K562 (cell line): ENCODE measurements around the gene CDH16. TPM values are rescaled to one million over a fixed set of nuclear protein-coding genes. Genes with fewer than 3 reads are reported as not detected.

Source experiments
- ARID2 ChIP-seq: fragments of 450-650 bp; IDR thresholded peaks from 2 replicates; pipeline ENCODE4 v1.6.1; 2017; ENCODE audit warnings: antibody characterized with exemption, mild to moderate bottlenecking
- BCL6 ChIP-seq: fragments of 250-450 bp; sonication (Bioruptor Pico); IDR thresholded peaks from 2 replicates; pipeline ENCODE4 v1.4.0; 2020
- BMI1 ChIP-seq: fragments of 150-350 bp; IDR thresholded peaks from 2 replicates; pipeline ENCODE4 v1.6.1; 2014; ENCODE audit warnings: low read length
- BRD4 ChIP-seq: fragments of 200-600 bp; sonication (generic); IDR thresholded peaks from 2 replicates; pipeline ENCODE4 v1.6.1; 2017; ENCODE audit warnings: inconsistent platforms
- CHD1 ChIP-seq: fragments of 200-600 bp; sonication (generic); IDR thresholded peaks from one replicate; pipeline ENCODE4 v1.6.1; 2012; ENCODE audit warnings: mild to moderate bottlenecking, moderate library complexity, low read length, inconsistent platforms
- ELK1 ChIP-seq: sonication (generic); formaldehyde crosslinking; IDR thresholded peaks from 2 replicates; pipeline ENCODE4 v1.8.1; 2022; ENCODE audit warnings: missing genetic modification reagents
- EP400 ChIP-seq: fragments of 450-650 bp; IDR thresholded peaks from 2 replicates; pipeline ENCODE4 v1.6.1; 2017; ENCODE audit warnings: antibody characterized with exemption, mild to moderate bottlenecking, moderate library complexity
- GABPB2 ChIP-seq: fragments of 250-450 bp; sonication (Bioruptor Pico); conservative IDR thresholded peaks from 2 replicates; pipeline ENCODE4 v1.5.1; 2021; ENCODE audit warnings: mild to moderate bottlenecking
- HNRNPL ChIP-seq: fragments of 200-400 bp; formaldehyde crosslinking; IDR thresholded peaks from 2 replicates; pipeline ENCODE4 v1.6.1; 2017; ENCODE audit warnings: low read depth, mild to moderate bottlenecking, low read length
- KLF6 ChIP-seq: fragments of 250-450 bp; sonication (Bioruptor Pico); IDR thresholded peaks from 2 replicates; pipeline ENCODE4 v1.4.0; 2020; ENCODE audit warnings: mild to moderate bottlenecking, moderate library complexity, borderline replicate concordance
- MAFG ChIP-seq: fragments of 450-650 bp; conservative IDR thresholded peaks from 2 replicates; pipeline ENCODE4 v1.6.1; 2016; ENCODE audit warnings: missing genetic modification characterization, missing compliant biosample characterization
- MCM3 ChIP-seq: fragments of 450-650 bp; IDR thresholded peaks from 2 replicates; pipeline ENCODE4 v1.6.1; 2016
- PRPF4 ChIP-seq: fragments of 200-400 bp; formaldehyde crosslinking; IDR thresholded peaks from one replicate; pipeline ENCODE4 v1.6.1; 2017; ENCODE audit warnings: low read length, low read depth, mild to moderate bottlenecking; ENCODE audit not compliant: insufficient read depth, poor library complexity, severe bottlenecking
- RBM14 ChIP-seq: fragments of 200-400 bp; formaldehyde crosslinking; IDR thresholded peaks from 2 replicates; pipeline ENCODE4 v1.6.1; 2018; ENCODE audit warnings: low read depth, mild to moderate bottlenecking, low read length, moderate library complexity, borderline replicate concordance; ENCODE audit not compliant: insufficient read depth
- SMC3 ChIP-seq: conservative IDR thresholded peaks from 2 replicates; pipeline ENCODE4 v1.6.1; 2011; ENCODE audit warnings: low read depth, low read length, improper control_type of control experiment; ENCODE audit not compliant: insufficient read depth
- SPI1 ChIP-seq: IDR thresholded peaks from 2 replicates; pipeline ENCODE4 v1.6.1; 2011; ENCODE audit warnings: low read depth, low read length, control low read depth, borderline replicate concordance
- STAT5A ChIP-seq: IDR thresholded peaks from 2 replicates; pipeline ENCODE4 v1.6.1; 2012; ENCODE audit warnings: low read length, inconsistent platforms, borderline replicate concordance
- ZBTB26 ChIP-seq: fragments of 450-650 bp; formaldehyde crosslinking; IDR thresholded peaks from 2 replicates; pipeline ENCODE4 v1.4.0; 2022; ENCODE audit warnings: missing genetic modification characterization
- ZBTB33 ChIP-seq: sonication (generic); formaldehyde crosslinking; IDR thresholded peaks from 2 replicates; pipeline ENCODE4 v1.8.1; 2023; ENCODE audit warnings: mild to moderate bottlenecking, missing genetic modification reagents
- polyA plus RNA-seq, 8 experiments: library from polyadenylated mRNA; depleted of rRNA in 4 of 8; stranded (reverse) in 5 of 8; unstranded in 3 of 8; fragments of >200 nt; fragmentation: Nextera tagmentation in 2 of 8; fragmentation: Illumina TruSeq in 1 of 8; extraction: Ambion mirVana in 2 of 8; extraction: Trizol in 1 of 8; gene quantifications; 2 replicates each; pipeline versions ENCODE4 v1.2.1 to v1.2.3, GENCODE V29; 2011 to 2014; ENCODE audit warnings: inconsistent platforms in 1 of 8, missing spikeins in 1 of 8
- total RNA-seq, 7 experiments: library from RNA; depleted of rRNA in 6 of 7; stranded (reverse); fragments of >200 nt in 6 of 7; fragmentation: Illumina TruSeq in 2 of 7; extraction: Trizol in 2 of 7; gene quantifications; 2 replicates each; pipeline versions ENCODE4 v1.2.1 to v1.2.3, GENCODE V29; 2011 to 2021; ENCODE audit warnings: low replicate concordance in 1 of 7
- TF ChIP-seq, protein P1 (sequence below): IDR thresholded peaks from 3 replicates; pipeline ENCODE4 v1.6.1; 2011; ENCODE audit warnings: borderline replicate concordance, mild to moderate bottlenecking; ENCODE audit not compliant: insufficient read length, insufficient read depth
- TF ChIP-seq, protein P2 (sequence below), 3 experiments: fragments of 200-800 bp in 1 of 3; sonication (Bioruptor generic) in 1 of 3; sonication (generic) in 1 of 3; formaldehyde crosslinking in 1 of 3; IDR thresholded peaks; 2 replicates each; pipeline versions ENCODE4 v1.6.1 to v1.8.0; 2016 to 2022; ENCODE audit warnings: mild to moderate bottlenecking in 2 of 3, missing compliant biosample characterization in 2 of 3, missing genetic modification characterization in 2 of 3, missing genetic modification reagents in 1 of 3

Gene CDH16
- total and polyA plus RNA-seq, 9 of the 15 experiments (the other 6 are each of a cell fraction or from before 2014, with no cell fraction given), result not detected

GRCh38 chr16:66872943-66873684 lies 45.6 kb downstream of the CDH16 start (continued):
- peak; percentile 76 for TF ChIP-seq SMC3
- TF ChIP-seq ZBTB26, result no peak
- 0 out of 2 replicates have a peak, but pooled peaks have one; percentile 20 for TF ChIP-seq MAFG
- no peak for TF ChIP-seq ARID2
- peak; percentile 66; the same call in 1 of the 2 replicates for TF ChIP-seq ZBTB33 (CRISPR knock-in tag)
- peak; percentile 55; the same call in 1 of the 2 replicates for TF ChIP-seq SPI1
- TF ChIP-seq GABPB2 (CRISPR knock-in tag), result no peak
- no peak for TF ChIP-seq PRPF4
- peak; percentile 81 for TF ChIP-seq EP400
- no peak for TF ChIP-seq BRD4
- TF ChIP-seq, protein P1, sequence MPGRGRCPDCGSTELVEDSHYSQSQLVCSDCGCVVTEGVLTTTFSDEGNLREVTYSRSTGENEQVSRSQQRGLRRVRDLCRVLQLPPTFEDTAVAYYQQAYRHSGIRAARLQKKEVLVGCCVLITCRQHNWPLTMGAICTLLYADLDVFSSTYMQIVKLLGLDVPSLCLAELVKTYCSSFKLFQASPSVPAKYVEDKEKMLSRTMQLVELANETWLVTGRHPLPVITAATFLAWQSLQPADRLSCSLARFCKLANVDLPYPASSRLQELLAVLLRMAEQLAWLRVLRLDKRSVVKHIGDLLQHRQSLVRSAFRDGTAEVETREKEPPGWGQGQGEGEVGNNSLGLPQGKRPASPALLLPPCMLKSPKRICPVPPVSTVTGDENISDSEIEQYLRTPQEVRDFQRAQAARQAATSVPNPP, result no peak
- TF ChIP-seq MCM3, result no peak
- no peak; the same call in 1 of the 2 replicates for TF ChIP-seq STAT5A
- no peak for TF ChIP-seq BCL6 (CRISPR knock-in tag)
- TF ChIP-seq BMI1, result no peak
- no peak for TF ChIP-seq HNRNPL
- no peak for TF ChIP-seq CHD1
- TF ChIP-seq, protein P2, sequence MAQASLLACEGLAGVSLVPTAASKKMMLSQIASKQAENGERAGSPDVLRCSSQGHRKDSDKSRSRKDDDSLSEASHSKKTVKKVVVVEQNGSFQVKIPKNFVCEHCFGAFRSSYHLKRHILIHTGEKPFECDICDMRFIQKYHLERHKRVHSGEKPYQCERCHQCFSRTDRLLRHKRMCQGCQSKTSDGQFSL (CRISPR knock-in tag; IDR thresholded peaks at IDR 0.05), result peak; percentile 65
- TF ChIP-seq, protein P2 (tag; IDR thresholded peaks at IDR 0.05), result no peak
- no peak for TF ChIP-seq ELK1
- TF ChIP-seq KLF6 (CRISPR knock-in tag), result no peak
- no peak for TF ChIP-seq RBM14
